HL-60/S4 treated with phorbol 12-myristate 13-acetate at 8.2 ng/mL for 4 days and 3 days (cell line): Measurements from ENCODE around the gene CCDC85C.

Source experiments
- in situ Hi-C: fragments of 300-500 bp; cut with MboI; formaldehyde crosslinking; loops from 2 replicates; pipeline ENCODE4 v1.15.0; 2022; ENCODE audit warnings: low sequenced_read_pairs

The CCDC85C gene

GRCh38 chr14:99524804-99525698 lies 79.0 kb downstream of the CCDC85C start:
- in situ Hi-C loops: loop anchor here (25.0 kb wide), 1 partner anchor 362 kb away; no protein-coding TSS in a partner anchor

- in situ Hi-C loops: loop anchor here (25.0 kb wide), 1 partner anchor 363 kb away; no protein-coding TSS in a partner anchor
Measured at GRCh38 chr14:99524091-99524661, 79.8 kb downstream of the CCDC85C start.

GRCh38 chr14:99523704-99524055 lies 80.3 kb downstream of the CCDC85C start:
- in situ Hi-C loops: loop anchor here (25.0 kb wide), 1 partner anchor 364 kb away; no protein-coding TSS in a partner anchor

- in situ Hi-C loops: loop anchor here (25.0 kb wide), 1 partner anchor 364 kb away; no protein-coding TSS in a partner anchor
Measured at GRCh38 chr14:99522934-99523703, 80.9 kb downstream of the CCDC85C start.

- in situ Hi-C loops: loop anchor here (25.0 kb wide), 1 partner anchor 365 kb away; no protein-coding TSS in a partner anchor
Measured at GRCh38 chr14:99522457-99522891, 81.5 kb downstream of the CCDC85C start.

- in situ Hi-C loops: loop anchor here (25.0 kb wide), 1 partner anchor 365 kb away; no protein-coding TSS in a partner anchor
Measured at GRCh38 chr14:99522025-99522401, 82.0 kb downstream of the CCDC85C start.

GRCh38 chr14:99521176-99522024 lies 82.6 kb downstream of the CCDC85C start:
- in situ Hi-C loops: loop anchor here (25.0 kb wide), 1 partner anchor 366 kb away; no protein-coding TSS in a partner anchor

GRCh38 chr14:99520571-99521081 lies 83.4 kb downstream of the CCDC85C start:
- in situ Hi-C loops: loop anchor here (25.0 kb wide), 1 partner anchor 367 kb away; no protein-coding TSS in a partner anchor

- in situ Hi-C loops: loop anchor here (25.0 kb wide), 1 partner anchor 367 kb away; no protein-coding TSS in a partner anchor
Measured at GRCh38 chr14:99519931-99520421, 84.0 kb downstream of the CCDC85C start.

- in situ Hi-C loops: loop anchor here (25.0 kb wide), 1 partner anchor 368 kb away; no protein-coding TSS in a partner anchor
Measured at GRCh38 chr14:99519347-99519881, 84.6 kb downstream of the CCDC85C start.

- in situ Hi-C loops: loop anchor here (25.0 kb wide), 1 partner anchor 369 kb away; no protein-coding TSS in a partner anchor
Measured at GRCh38 chr14:99518441-99519346, 85.3 kb downstream of the CCDC85C start.

GRCh38 chr14:99517643-99518381 lies 86.2 kb downstream of the CCDC85C start:
- in situ Hi-C loops: loop anchor here (25.0 kb wide), 1 partner anchor 369 kb away; no protein-coding TSS in a partner anchor

- in situ Hi-C loops: loop anchor here (25.0 kb wide), 1 partner anchor 370 kb away; no protein-coding TSS in a partner anchor
Measured at GRCh38 chr14:99516871-99517642, 87.0 kb downstream of the CCDC85C start.

- in situ Hi-C loops: loop anchor here (25.0 kb wide), 1 partner anchor 371 kb away; no protein-coding TSS in a partner anchor
Measured at GRCh38 chr14:99516156-99516870, 87.7 kb downstream of the CCDC85C start.

- in situ Hi-C loops: loop anchor here (25.0 kb wide), 1 partner anchor 372 kb away; no protein-coding TSS in a partner anchor
Measured at GRCh38 chr14:99515301-99516155, 88.5 kb downstream of the CCDC85C start.
